ENCODE results near the gene BNC2.
"Not testable (repeated sequence)": the region's sequence is repeated elsewhere in the genome, so short reads cannot be mapped to it uniquely, and the experiment has no call there.

The BNC2 gene

GRCh38 chr9:16899606-16900005, 29.1 kb upstream of the BNC2 start:
- no peak overlapping the region for H3K4me3 ChIP-seq (ENCODE audit: low read length)
- DNase-seq (ENCODE audit: low read depth), result no peak
- TF ChIP-seq CTCF (conservative IDR thresholded peaks at IDR 0.05; ENCODE audit: low read depth, low read length), result no peak

- no peak for DNase-seq (ENCODE audit: low read depth)
- H3K4me3 ChIP-seq (ENCODE audit: low read length), result no peak overlapping the region
- TF ChIP-seq CTCF (conservative IDR thresholded peaks at IDR 0.05; ENCODE audit: low read depth, low read length), result no peak
Observed at GRCh38 chr9:16898464-16898863, 28.0 kb upstream of the BNC2 start.

- DNase-seq (ENCODE audit: low read depth), result no peak
- no peak overlapping the region for H3K4me3 ChIP-seq (ENCODE audit: low read length)
- TF ChIP-seq CTCF (conservative IDR thresholded peaks at IDR 0.05; ENCODE audit: low read depth, low read length), result no peak
Observed at GRCh38 chr9:16888594-16888993, 18.1 kb upstream of the BNC2 start.

GRCh38 chr9:16885931-16886330, 15.5 kb upstream of the BNC2 start:
- no peak overlapping the region for H3K4me3 ChIP-seq (ENCODE audit: low read length)
- DNase-seq (ENCODE audit: low read depth), result no peak
- no peak for TF ChIP-seq CTCF (conservative IDR thresholded peaks at IDR 0.05; ENCODE audit: low read depth, low read length)

GRCh38 chr9:16884952-16885513, 14.6 kb upstream of the BNC2 start:
- no peak overlapping the region for H3K4me3 ChIP-seq (ENCODE audit: low read length)
- TF ChIP-seq CTCF (conservative IDR thresholded peaks at IDR 0.05; ENCODE audit: low read depth, low read length), result no peak
- DNase-seq (ENCODE audit: low read depth), result no peak

- DNase-seq (ENCODE audit: low read depth), result no peak
- H3K4me3 ChIP-seq (ENCODE audit: low read length), result no peak overlapping the region
- TF ChIP-seq CTCF (conservative IDR thresholded peaks at IDR 0.05; ENCODE audit: low read depth, low read length), result no peak
Observed at GRCh38 chr9:16884373-16884772, 13.9 kb upstream of the BNC2 start.

- no peak overlapping the region for H3K4me3 ChIP-seq (ENCODE audit: low read length)
- TF ChIP-seq CTCF (conservative IDR thresholded peaks at IDR 0.05; ENCODE audit: low read depth, low read length), result no peak
- DNase-seq (ENCODE audit: low read depth), result peak; percentile 72
Observed at GRCh38 chr9:16883586-16883985, 13.1 kb upstream of the BNC2 start.

- DNase-seq (ENCODE audit: low read depth); H3K4me3 ChIP-seq (ENCODE audit: low read length): not testable (repeated sequence)
Observed at GRCh38 chr9:16882440-16882839, 12.0 kb upstream of the BNC2 start.
